GM19468 (cell line): ENCODE measurements around the gene SLC5A1.
"Not testable (repeated sequence)": the region's sequence is repeated elsewhere in the genome, so short reads cannot be mapped to it uniquely, and the experiment has no call there.

Experiments
- ATAC-seq: cut with Tn5 transposase; IDR thresholded peaks from one replicate; pipeline ENCODE4 v1.9.1; 2021; ENCODE audit warnings: mild to moderate bottlenecking, moderate library complexity, moderate number of reproducible peaks; ENCODE audit not compliant: unreplicated experiment; ENCODE audit errors: extremely low read depth

The SLC5A1 gene

DNA sequence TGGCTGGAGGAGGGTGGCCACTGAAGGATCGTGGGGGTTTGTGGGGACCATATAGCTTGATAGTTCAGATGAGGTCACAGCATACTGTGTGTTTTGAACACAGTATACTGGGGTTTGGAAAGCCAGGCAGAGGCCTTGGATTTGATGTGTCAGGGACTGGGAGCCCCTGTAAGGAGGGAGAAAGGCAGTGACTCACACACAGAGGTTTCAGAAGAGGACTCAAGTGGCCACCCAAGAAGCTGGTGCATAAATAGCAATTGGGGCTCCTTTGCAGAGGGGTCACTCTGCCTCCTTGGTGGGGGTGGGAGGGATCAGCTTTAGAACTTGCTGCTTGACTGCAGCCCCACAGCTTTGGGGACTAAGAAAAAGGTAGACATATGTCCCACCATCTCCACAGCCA, 39.3 kb downstream of the SLC5A1 start:
- ATAC-seq, result no peak

- ATAC-seq, result no peak
Observed at GRCh38 chr22:32083000-32083399, 39.9 kb downstream of the SLC5A1 start.

GRCh38 chr22:32083814-32084213, 40.8 kb downstream of the SLC5A1 start:
- ATAC-seq, result no peak

- ATAC-seq, result no peak
Observed at GRCh38 chr22:32088084-32088483, 45.0 kb downstream of the SLC5A1 start.

DNA sequence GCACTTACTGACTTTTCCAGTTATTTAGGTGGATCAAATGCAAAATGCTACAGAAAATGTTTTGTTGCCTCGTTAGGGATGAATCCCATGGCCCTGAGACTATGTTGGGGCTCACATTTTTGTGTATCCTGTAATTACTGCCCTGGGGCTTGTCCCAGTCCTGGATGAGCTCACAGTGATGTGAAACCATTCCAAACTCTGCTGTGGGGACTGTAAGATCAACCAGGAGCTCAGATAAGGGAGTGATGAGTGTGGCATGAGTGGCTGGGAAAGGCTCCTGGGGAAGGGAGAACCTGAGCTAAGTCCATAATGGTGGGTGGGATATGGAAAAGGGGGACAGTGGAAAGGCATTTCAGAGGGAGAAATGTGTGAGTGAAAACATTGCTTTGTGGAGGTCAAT, 54.0 kb downstream of the SLC5A1 start:
- ATAC-seq, result no peak

DNA sequence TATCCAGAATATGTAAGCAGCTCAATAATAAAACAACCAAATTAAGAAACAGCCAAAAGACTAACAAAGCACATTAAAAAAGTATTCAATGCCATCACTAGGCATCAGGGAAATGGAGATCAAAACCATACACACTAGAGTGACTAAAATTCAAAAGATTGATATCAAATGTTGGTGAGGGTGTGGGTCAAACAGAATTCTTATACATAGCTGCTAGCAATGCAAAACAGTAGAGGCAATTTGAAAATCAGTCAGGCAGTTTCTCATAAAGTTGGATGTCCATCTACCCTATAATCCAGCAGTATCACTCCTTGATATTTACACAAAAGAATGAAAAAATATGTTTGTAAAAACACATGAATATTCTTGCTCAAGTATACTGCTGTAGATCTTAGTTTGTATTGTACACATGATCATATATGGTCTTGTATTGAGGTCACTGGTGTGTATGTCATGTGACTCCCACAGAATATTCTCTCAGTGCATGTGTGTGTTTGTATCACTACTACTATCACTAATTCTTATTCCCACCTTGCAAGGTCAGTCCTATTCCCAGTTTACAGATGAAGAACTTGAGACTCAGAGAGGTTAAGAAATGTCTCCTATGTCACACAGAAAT, 54.9 kb downstream of the SLC5A1 start:
- ATAC-seq, result no peak

- no peak for ATAC-seq
Observed at GRCh38 chr22:32100711-32101110, 57.6 kb downstream of the SLC5A1 start.

DNA sequence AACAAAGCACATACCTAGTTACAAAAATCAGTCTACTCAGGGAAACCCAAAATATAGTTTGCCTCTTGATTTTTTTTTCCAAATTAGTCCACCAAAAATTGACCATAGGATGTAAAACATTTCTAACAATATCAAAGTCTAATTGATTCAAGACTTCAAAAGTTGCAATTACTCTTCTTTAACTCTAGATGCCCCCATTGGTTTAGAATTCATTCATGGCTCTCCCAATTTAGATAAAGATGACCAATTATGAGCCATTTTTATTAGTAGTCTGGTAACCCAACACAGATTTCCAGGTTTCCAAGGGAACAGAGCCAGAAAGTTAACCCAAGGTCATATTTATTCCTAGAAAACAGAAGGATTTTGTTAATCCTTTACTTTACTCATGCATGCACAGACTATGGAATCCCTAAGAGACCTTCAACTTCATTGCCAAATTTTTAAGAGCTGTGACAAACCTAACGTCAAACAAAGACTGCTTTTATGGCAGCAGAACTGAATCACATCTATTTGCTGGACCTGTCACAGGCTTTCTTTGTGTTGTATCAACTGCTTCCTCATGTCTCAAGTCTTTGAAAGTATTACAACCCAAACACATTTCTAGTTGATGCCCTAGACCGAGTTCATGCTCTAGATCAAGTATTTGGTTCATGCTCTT, 60.7 kb downstream of the SLC5A1 start:
- no peak for ATAC-seq

GRCh38 chr22:32106930-32107329, 63.9 kb downstream of the SLC5A1 start:
- no peak for ATAC-seq

GRCh38 chr22:32112380-32112779, 69.3 kb downstream of the SLC5A1 start:
- no peak for ATAC-seq

GRCh38 chr22:32119568-32120235, 76.6 kb downstream of the SLC5A1 start:
- ATAC-seq, result no peak

- ATAC-seq, result no peak
Observed at GRCh38 chr22:32120603-32121002, 77.5 kb downstream of the SLC5A1 start.

GRCh38 chr22:32122899-32123298, 79.8 kb downstream of the SLC5A1 start:
- no peak for ATAC-seq

DNA sequence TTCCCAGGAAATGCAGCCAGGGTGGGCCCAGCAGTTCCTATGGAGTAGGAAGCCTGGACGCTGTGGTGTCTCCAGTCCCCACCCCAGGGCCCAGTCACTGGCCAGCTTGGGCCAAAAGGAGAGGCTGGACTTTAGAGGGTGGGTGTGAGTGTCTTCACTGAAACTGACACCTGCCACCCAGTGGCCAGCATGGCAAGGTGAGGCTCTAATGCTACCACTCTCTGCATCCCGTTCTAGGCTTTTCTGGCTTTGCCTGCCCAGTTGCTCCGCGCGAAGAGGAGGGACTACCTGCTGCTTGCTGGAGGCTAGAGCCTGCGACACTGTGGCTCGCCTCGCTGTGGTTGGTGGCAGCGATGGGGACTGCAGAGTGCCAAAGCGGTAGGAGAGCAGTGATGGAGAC, 80.6 kb downstream of the SLC5A1 start:
- ATAC-seq, result no peak

DNA sequence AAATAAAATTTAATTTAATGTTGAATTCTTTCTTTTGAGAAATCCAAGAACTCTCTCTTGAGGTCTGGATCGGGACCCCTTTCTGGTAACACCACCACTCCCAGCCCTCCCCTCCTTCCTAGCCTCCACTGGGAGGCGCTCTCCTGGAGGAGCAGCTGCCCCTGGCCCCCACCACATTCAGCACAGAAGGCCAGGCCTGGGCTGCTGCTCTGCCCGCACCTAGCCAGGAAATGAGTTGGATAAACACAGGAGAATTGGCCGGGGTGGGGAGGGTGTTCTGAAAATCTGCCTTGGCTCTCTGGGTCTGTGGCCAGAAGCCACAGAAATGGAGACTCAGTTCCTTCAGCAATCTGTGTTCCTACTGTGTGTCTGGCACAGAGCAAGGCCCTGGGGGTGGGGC, 84.8 kb downstream of the SLC5A1 start:
- ATAC-seq, result no peak

DNA sequence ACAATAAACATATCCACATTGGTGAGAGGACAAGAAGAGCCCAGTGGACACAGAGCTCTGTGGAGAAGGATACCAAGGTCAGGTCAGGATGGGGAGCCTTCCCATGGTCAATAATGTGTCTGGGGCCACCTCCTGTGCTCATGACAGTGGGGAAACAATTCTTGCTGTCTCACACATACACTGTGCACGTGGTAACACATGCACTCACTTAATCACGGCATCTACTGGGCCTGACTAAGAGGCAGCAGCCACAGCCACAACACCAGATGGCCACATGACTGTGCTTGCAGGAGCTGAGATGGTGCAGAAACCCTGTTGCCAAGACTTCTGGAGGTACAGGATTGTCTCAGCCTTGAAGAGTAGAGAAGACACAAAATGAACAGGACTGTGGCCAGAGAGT, 87.4 kb downstream of the SLC5A1 start:
- ATAC-seq, result no peak

DNA sequence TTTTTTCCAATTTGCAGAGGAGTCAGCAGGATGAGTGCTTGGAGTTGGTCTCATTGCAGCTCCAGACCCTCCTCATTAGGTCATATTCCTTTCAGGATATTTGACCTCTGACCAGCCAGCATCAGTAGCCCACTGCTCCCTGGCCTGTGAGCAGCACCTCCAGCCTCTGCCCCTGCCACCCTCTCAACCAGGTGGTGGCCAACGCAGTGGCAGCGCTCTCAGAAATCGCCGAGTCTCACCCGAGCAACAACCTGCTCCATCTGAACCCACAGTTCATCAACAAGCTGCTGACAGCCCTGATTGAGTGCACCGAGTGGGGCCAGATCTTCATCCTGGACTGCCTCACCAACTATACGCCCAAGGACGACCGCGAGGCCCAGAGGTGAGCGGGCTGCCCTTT, 89.1 kb downstream of the SLC5A1 start:
- no peak for ATAC-seq

GRCh38 chr22:32132783-32133182, 89.7 kb downstream of the SLC5A1 start:
- no peak for ATAC-seq

- not testable (repeated sequence) for ATAC-seq
Observed at GRCh38 chr22:32134796-32135195, 91.7 kb downstream of the SLC5A1 start.

DNA sequence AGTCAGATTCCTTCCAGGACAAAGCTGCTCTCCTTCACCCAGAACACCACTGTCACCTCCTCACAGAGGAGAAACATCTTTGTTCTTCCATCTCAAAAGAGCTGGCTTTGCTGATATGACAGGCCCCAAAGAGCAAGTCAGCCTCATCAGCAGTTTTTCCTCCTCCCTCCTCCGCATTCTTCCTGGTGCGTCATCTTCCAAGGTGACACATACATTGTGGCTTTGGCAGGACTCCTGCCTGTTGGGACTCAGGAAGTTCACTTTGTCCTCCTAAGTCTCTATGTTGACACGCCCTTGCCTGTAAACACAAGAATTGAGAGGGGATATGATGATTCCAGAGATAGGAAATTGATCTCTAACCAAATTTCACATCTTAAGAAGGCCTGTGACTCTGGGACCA, 92.9 kb downstream of the SLC5A1 start:
- not testable (repeated sequence) for ATAC-seq

GRCh38 chr22:32136881-32137280, 93.8 kb downstream of the SLC5A1 start:
- not testable (repeated sequence) for ATAC-seq
